IPS DF 6.9 (cell line): ENCODE measurements around the gene RTL10.
"Not testable (repeated sequence)": the region's sequence is repeated elsewhere in the genome, so short reads cannot be mapped to it uniquely, and the experiment has no call there.

ENCODE experiments used
- DNase-seq: peaks from one replicate; pipeline ENCODE4 v3.0.0-alpha.2; 2013; ENCODE audit warnings: low read depth, low spot score
- H3K27ac ChIP-seq: one replicate; pipeline ENCODE4 v1.5.1; 2013; ENCODE audit warnings: low read length, control low read depth
- H3K27me3 ChIP-seq: 2 replicates; pipeline ENCODE4 v1.6.1; 2013; ENCODE audit warnings: mild to moderate bottlenecking, low read length; ENCODE audit not compliant: control insufficient read depth, insufficient read depth
- H3K36me3 ChIP-seq: 2 replicates; pipeline ENCODE4 v1.6.1; 2013; ENCODE audit warnings: low read length; ENCODE audit not compliant: control insufficient read depth, insufficient read depth
- H3K4me1 ChIP-seq: 2 replicates; pipeline ENCODE4 v1.6.1; 2013; ENCODE audit warnings: low read length; ENCODE audit not compliant: control insufficient read depth, insufficient read depth
- H3K4me3 ChIP-seq: 2 replicates; pipeline ENCODE4 v1.5.1; 2013; ENCODE audit warnings: mild to moderate bottlenecking, low read length
- H3K9me3 ChIP-seq: 2 replicates; pipeline ENCODE4 v1.6.1; 2013; ENCODE audit warnings: low read length, inconsistent platforms; ENCODE audit not compliant: control insufficient read depth, insufficient read depth
- WGBS: extraction: QIAGEN DNeasy Blood & Tissue Kit; methylation state at CpG from one replicate; pipeline ENCODE4 v1.1.7; 2013; ENCODE audit warnings: mixed read lengths, missing lambda C conversion rate; ENCODE audit not compliant: insufficient read length, insufficient coverage; 5-methylcytosine and 5-hydroxymethylcytosine counted together

RTL10 gene

GRCh38 chr22:19888131-19888746 lies 33.6 kb upstream of the RTL10 start:
- WGBS, result no CpG with 5 or more reads among the region's 17 CpGs
- Histone ChIP-seq H3K36me3 (no peaks in the 10 kb centered on the region), H3K9me3 (no peaks in the 10 kb centered on the region), H3K27me3 (no peaks in the 10 kb centered on the region), H3K4me1 (peaks cover 3% of the 10 kb centered on the region), H3K4me3 (no peak overlapping the region), H3K27ac (no peak overlapping the region)
- no peak for DNase-seq

- H3K27ac ChIP-seq, result no peak overlapping the region
- no peaks in the 10 kb centered on the region for H3K27me3 ChIP-seq
- H3K4me3 ChIP-seq, result no peak overlapping the region
- H3K4me1 ChIP-seq, result peaks cover 3% of the 10 kb centered on the region
- no peaks in the 10 kb centered on the region for H3K9me3 ChIP-seq
- no CpG with 5 or more reads among the region's 16 CpGs for WGBS
- H3K36me3 ChIP-seq, result no peaks in the 10 kb centered on the region
- no peak for DNase-seq
These were observed 32.7 kb upstream of the RTL10 start for GRCh38 chr22:19887256-19887985.

GRCh38 chr22:19886605-19887255 lies 32.1 kb upstream of the RTL10 start:
- no peak for DNase-seq

GRCh38 chr22:19885841-19886592 lies 31.3 kb upstream of the RTL10 start:
- Histone ChIP-seq H3K4me3 (no peak overlapping the region), H3K27ac (no peak overlapping the region), H3K36me3 (no peaks in the 10 kb centered on the region), H3K27me3 (no peaks in the 10 kb centered on the region), H3K4me1 (peaks cover 5% of the 10 kb centered on the region), H3K9me3 (no peaks in the 10 kb centered on the region)
- no CpG with 5 or more reads among the region's 15 CpGs for WGBS
- no peak for DNase-seq

More at GRCh38 chr22:19886605-19887255, 32.1 kb upstream of the RTL10 start:
- Histone ChIP-seq H3K4me3 (no peak overlapping the region), H3K36me3 (no peaks in the 10 kb centered on the region), H3K27me3 (no peaks in the 10 kb centered on the region), H3K9me3 (no peaks in the 10 kb centered on the region), H3K4me1 (peaks cover 1% of the 10 kb centered on the region), H3K27ac (no peak overlapping the region)
- no CpG with 5 or more reads among the region's 12 CpGs for WGBS

- peaks cover 11% of the 10 kb centered on the region for H3K4me1 ChIP-seq
- WGBS, result no CpG with 5 or more reads among the region's 26 CpGs
- no peak overlapping the region for H3K27ac ChIP-seq
These were observed 30.5 kb upstream of the RTL10 start for GRCh38 chr22:19884954-19885751.

GRCh38 chr22:19884161-19884953 lies 29.7 kb upstream of the RTL10 start:
- no peaks in the 10 kb centered on the region for H3K36me3 ChIP-seq
- WGBS, result no CpG with 5 or more reads among the region's 15 CpGs
- no peaks in the 10 kb centered on the region for H3K9me3 ChIP-seq
- no peaks in the 10 kb centered on the region for H3K27me3 ChIP-seq
- no peak overlapping the region for H3K4me3 ChIP-seq
- no peak for DNase-seq
- peaks cover 13% of the 10 kb centered on the region for H3K4me1 ChIP-seq
- no peak overlapping the region for H3K27ac ChIP-seq

More at GRCh38 chr22:19884954-19885751, 30.5 kb upstream of the RTL10 start:
- Histone ChIP-seq H3K36me3 (no peaks in the 10 kb centered on the region), H3K9me3 (no peaks in the 10 kb centered on the region), H3K4me3 (no peak overlapping the region), H3K27me3 (no peaks in the 10 kb centered on the region)
- DNase-seq, result no peak

- not testable (repeated sequence) for H3K27me3 ChIP-seq, H3K36me3 ChIP-seq, H3K9me3 ChIP-seq, DNase-seq, H3K4me3 ChIP-seq, H3K27ac ChIP-seq
- peaks cover 15% of the 10 kb centered on the region for H3K4me1 ChIP-seq
- WGBS, result no CpG with 5 or more reads among the region's 8 CpGs
These were observed 28.8 kb upstream of the RTL10 start for GRCh38 chr22:19883446-19883845.

GRCh38 chr22:19882446-19883381 lies 28.0 kb upstream of the RTL10 start:
- DNase-seq, result no peak
- no peak overlapping the region for H3K4me3 ChIP-seq
- no peaks in the 10 kb centered on the region for H3K36me3 ChIP-seq
- H3K27me3 ChIP-seq, result no peaks in the 10 kb centered on the region
- no peak overlapping the region for H3K27ac ChIP-seq
- WGBS, result no CpG with 5 or more reads among the region's 26 CpGs
- H3K9me3 ChIP-seq, result no peaks in the 10 kb centered on the region
- H3K4me1 ChIP-seq, result peaks cover 17% of the 10 kb centered on the region
